Activated CD8-positive, alpha-beta memory T cell treated with anti-CD3 and anti-CD28 coated beads, Interleukin-2, amount 50 U/mL, for 4 hours (primary cell): ENCODE results near the gene RPL10L.

Experiments used
- DNase-seq: peaks from one replicate; pipeline ENCODE4 v3.0.0-alpha.2; 2020

RPL10L gene

GRCh38 chr14:46651526-46652144 lies at the start of gene RPL10L:
Gene RPL10L, minus strand, starts transcription at chr14:46651781. Its CDS starts 45 bp downstream, at chr14:46651736.
- DNase-seq, result no peak

DNA sequence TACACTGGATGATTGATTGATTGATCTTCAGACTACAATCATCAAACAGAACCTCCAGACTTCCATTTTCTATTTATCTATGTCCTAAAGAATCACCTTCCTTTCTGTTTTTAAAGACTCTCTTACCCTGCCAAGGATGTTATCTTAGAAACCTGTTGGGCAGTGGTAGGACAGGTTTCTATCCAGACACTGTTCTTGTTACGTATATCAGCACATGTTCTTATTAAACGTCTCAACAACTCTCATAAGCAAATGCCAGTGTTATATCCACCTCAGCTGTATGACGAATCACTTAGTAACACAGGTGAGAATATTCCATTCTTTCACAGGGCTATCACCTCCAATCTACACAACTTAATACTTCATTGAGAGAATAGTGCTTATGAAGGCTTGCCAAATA lies 40.2 kb upstream of the RPL10L start:
- DNase-seq, result no peak

DNA sequence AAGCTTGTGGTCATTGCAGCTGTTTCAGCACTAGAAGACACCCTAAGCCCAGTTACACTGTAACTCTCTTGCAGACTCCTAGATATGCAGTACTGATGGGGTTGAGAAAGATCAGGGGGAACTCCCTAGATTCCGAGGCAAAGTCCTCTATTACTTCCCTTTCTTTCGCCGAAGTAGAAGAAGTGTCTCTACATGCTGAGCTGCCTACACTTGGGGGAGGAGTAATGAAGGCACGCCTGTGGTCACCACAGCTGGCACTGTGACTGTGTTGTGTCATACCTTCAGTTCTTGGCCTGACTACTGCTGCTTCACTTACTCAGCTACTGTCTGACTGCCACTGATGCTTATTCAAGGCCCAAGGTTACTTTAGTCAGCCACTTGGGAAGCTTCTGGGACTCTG lies 35.1 kb upstream of the RPL10L start:
- DNase-seq, result no peak

DNA sequence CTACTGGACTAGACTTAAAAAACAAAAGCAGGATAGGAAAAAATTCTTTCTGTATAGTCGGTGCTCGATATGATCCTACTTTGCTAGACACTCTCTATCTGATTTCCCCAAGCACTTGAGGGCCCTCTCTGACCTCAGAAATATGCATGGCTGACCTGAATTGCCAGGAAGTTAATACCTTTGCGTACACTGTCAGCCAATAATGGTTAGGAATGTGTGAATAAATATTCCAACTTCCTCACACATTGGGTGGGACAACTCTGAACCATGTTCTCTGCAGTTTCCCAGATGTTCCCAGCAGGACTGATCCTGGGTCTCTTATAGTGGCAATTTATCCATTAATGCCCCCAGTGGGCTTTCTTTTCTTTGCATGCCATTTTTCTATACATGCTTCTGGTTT lies 20.5 kb upstream of the RPL10L start:
- DNase-seq, result no peak

- no peak for DNase-seq
Measured at GRCh38 chr14:46663382-46663781, 11.8 kb upstream of the RPL10L start.

- DNase-seq, result no peak
Measured at GRCh38 chr14:46661728-46662127, 10.1 kb upstream of the RPL10L start.

DNA sequence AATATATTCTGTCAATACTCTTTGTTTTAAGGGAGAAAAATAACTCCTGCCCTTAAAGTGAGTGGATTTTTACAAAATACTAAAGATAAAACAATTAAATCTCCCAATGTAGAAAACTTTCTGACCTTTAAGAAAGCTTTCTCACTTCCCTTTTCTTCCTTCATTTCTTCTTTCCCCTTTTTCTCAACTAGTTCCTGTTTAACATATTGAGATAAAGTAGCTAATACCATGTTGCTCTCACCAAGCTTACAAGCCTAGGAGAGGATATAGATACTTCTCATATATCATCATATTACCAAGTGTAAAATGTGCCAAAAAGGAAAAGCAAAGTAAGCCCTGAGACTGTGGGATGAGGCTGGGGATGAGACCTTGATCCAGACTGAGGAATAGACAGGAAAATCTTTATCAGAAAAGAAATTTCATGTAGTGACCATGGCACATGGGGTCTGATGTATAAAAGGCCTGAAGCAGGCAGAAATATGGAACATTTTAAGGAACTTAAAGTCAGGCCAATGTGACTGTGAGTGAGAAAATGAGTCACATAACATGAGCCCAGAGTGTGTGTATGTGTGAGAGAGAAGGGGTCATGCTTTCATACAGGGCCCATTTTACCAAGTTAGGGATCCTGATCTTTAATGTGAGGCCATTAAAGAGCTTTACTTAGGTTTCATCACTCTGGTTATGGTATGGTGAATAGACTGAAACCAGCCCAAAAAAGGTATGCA lies 1.6 kb upstream of the RPL10L start:
- DNase-seq, result no peak

- DNase-seq, result no peak
Measured at GRCh38 chr14:46646796-46647195, 4.8 kb downstream of the RPL10L start.

DNA sequence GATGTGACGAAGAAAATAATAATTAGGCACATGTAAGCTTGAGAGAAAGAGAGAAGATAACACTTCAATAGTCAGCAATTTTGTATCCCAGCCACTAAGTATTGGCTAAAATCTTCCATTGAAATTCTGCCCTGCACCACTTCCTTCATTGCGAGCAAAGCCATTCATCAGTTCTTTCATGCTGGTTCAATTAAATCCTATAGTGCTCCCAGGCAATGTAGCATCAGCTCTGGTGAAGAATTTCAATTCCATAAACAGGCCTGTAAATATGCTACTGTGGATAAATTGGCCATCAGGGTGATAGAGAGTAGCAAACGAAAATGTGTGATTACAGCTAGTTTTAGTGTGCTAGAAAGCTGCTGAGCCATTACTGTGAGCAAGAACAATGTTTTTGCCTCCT lies 24.7 kb downstream of the RPL10L start:
- DNase-seq, result no peak
